ENCODE results near the gene NQO2. TPM values are rescaled to one million over a fixed set of nuclear protein-coding genes. Genes with fewer than 3 reads are reported as not detected.

NQO2 gene
- total and polyA plus RNA-seq, 2 of the 13 experiments (the other 11 are each of a cell fraction or from before 2014, with no cell fraction given) = 32.2 to 56.5 TPM

DNA sequence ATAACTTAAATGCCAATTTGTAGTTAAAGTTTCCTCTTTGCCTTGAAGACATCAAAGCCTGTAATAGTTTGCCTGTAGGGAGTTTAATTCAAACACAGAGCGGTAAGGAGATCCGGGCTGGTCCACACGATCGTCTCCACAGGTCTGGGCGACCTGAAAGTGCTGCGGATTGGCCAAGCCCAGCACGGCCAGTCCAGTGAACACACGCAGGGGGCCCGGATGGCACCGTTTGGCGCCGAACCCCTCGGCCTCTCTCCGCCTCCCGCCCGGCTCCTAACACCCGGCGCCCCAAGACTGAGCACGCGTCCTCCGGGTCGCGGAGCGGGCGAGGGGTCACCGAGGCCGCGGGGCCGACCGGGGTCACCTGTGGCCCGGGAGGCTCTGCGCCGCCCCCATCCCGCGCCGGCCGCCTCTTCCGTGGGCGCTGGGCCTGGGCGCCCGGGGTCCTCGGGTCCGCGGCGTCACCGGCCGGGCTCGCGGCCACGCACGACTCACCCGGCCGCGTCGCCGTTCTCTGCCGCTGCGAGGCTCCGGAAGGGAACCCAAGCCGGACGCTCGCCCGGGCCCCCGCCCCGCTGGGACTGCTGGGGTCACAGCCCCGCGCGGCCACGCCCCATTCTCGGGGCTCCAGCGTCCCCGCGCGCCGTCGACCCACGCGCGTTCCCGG lies 28.8 kb upstream of the NQO2 start (continued):
- TF ChIP-seq ESRRA (CRISPR knock-in tag; IDR thresholded peaks at IDR 0.05; ENCODE audit: low read depth) (no peak), ZNF567 (CRISPR knock-in tag; IDR thresholded peaks at IDR 0.05; ENCODE audit: borderline replicate concordance) (no peak; the same call in 1 of the 2 replicates), ZNF350 (CRISPR knock-in tag; IDR thresholded peaks at IDR 0.05; ENCODE audit: borderline replicate concordance, low read depth) (no peak), KAT2B (IDR thresholded peaks at IDR 0.05; ENCODE audit: borderline replicate concordance, low read depth, low read length) (no peak), MLLT10 (CRISPR knock-in tag; IDR thresholded peaks at IDR 0.05) (no peak), CEBPG (CRISPR knock-in tag; IDR thresholded peaks at IDR 0.05) (no peak), TBP (CRISPR knock-in tag; IDR thresholded peaks at IDR 0.05) (no peak), REXO4 (CRISPR knock-in tag; IDR thresholded peaks at IDR 0.05; ENCODE audit: borderline replicate concordance) (no peak), BCL3 (CRISPR knock-in tag; IDR thresholded peaks at IDR 0.05) (no peak; the same call in 1 of the 2 replicates), CHD4 (IDR thresholded peaks at IDR 0.05; ENCODE audit: borderline replicate concordance, low read length) (no peak), ZNF557 (CRISPR knock-in tag; IDR thresholded peaks at IDR 0.05) (no peak), AKNA (CRISPR knock-in tag; IDR thresholded peaks at IDR 0.05; ENCODE audit: borderline replicate concordance) (no peak), TGIF2 (CRISPR knock-in tag; IDR thresholded peaks at IDR 0.05) (no peak), ZNF713 (CRISPR knock-in tag; IDR thresholded peaks at IDR 0.05) (no peak), ZBTB1 (CRISPR knock-in tag; IDR thresholded peaks at IDR 0.05; ENCODE audit: borderline replicate concordance) (no peak), ZNF564 (CRISPR knock-in tag; IDR thresholded peaks at IDR 0.05) (no peak; the same call in 1 of the 2 replicates), SP2 (CRISPR knock-in tag; IDR thresholded peaks at IDR 0.05) (no peak), ZNF343 (CRISPR knock-in tag; IDR thresholded peaks at IDR 0.05) (no peak), ZNF782 (CRISPR knock-in tag; IDR thresholded peaks at IDR 0.05; ENCODE audit: borderline replicate concordance) (no peak; the same call in 1 of the 2 replicates), ZNF329 (CRISPR knock-in tag; IDR thresholded peaks at IDR 0.05; ENCODE audit: low read depth) (no peak), HNF4A (CRISPR knock-in tag; IDR thresholded peaks at IDR 0.05) (0 out of 2 replicates have a peak, but pooled peaks have one; percentile 5), ZNF224 (CRISPR knock-in tag; IDR thresholded peaks at IDR 0.05) (no peak), MLX (CRISPR knock-in tag; IDR thresholded peaks at IDR 0.05) (no peak), NAIF1 (CRISPR knock-in tag; IDR thresholded peaks at IDR 0.05; ENCODE audit: borderline replicate concordance) (no peak), TCF7L2 (IDR thresholded peaks at IDR 0.05; ENCODE audit: low read depth, low read length) (no peak), NPAS2 (CRISPR knock-in tag; IDR thresholded peaks at IDR 0.05; ENCODE audit: borderline replicate concordance) (no peak)
